Vagina (tissue), 2 donors: ENCODE results near the gene GBX2. TPM values are rescaled to one million over a fixed set of nuclear protein-coding genes. Genes with fewer than 3 reads are reported as not detected.

Source experiments
- DNase-seq, 2 donors: peaks; one replicate each; pipeline ENCODE4 v3.0.0-alpha.2; 2017; ENCODE audit errors: extremely low spot score in 2 of 2
- H3K27ac ChIP-seq: fragments of 200-600 bp; sonication (generic); one replicate; pipeline ENCODE4 v1.5.1; 2019
- H3K27me3 ChIP-seq: fragments of 200-600 bp; sonication (generic); one replicate; pipeline ENCODE4 v1.5.1; 2019
- H3K36me3 ChIP-seq, 2 donors: fragments of 200-600 bp; sonication (generic); one replicate each; pipeline ENCODE4 v1.5.1; 2017 to 2019
- H3K4me1 ChIP-seq: fragments of 200-600 bp; sonication (generic); one replicate; pipeline ENCODE4 v1.5.1; 2019
- H3K4me3 ChIP-seq, 2 donors: fragments of 200-600 bp; sonication (generic); 1 replicate in 1 of 2; 2 replicates in 1 of 2; pipeline ENCODE4 v1.5.1; 2016 to 2019
- H3K9me3 ChIP-seq: fragments of 200-600 bp; sonication (generic); one replicate; pipeline ENCODE4 v1.5.1; 2019
- POLR2A ChIP-seq, 2 donors: fragments of 450-650 bp; IDR thresholded peaks; one replicate each; pipeline ENCODE4 v1.6.1; 2017; ENCODE audit warnings: antibody characterized with exemption in 2 of 2, mild to moderate bottlenecking in 2 of 2, moderate library complexity in 2 of 2
- POLR2AphosphoS5 ChIP-seq, 2 donors: sonication (generic); formaldehyde crosslinking; IDR thresholded peaks; one replicate each; pipeline ENCODE4 v1.9.0; 2017; ENCODE audit warnings: antibody characterized with exemption in 2 of 2, mild to moderate bottlenecking in 2 of 2, low read depth in 1 of 2; ENCODE audit not compliant: insufficient read depth in 1 of 2
- intact Hi-C: fragments of 100-400 bp; cut with DNase I; formaldehyde crosslinking; loops from one replicate; pipeline ENCODE4 v1.15.1; 2023
- total RNA-seq: library from RNA; depleted of rRNA; stranded (reverse); fragments of >200 nt; gene quantifications from one replicate; pipeline ENCODE4 v1.2.3, GENCODE V29; 2016
- TF ChIP-seq, protein P1 (sequence below), 3 experiments: fragments of 450-650 bp in 2 of 3; fragments of 200-600 bp in 1 of 3; sonication (generic) in 1 of 3; IDR thresholded peaks; one replicate each; pipeline ENCODE4 v1.5.1; 2017 to 2019; ENCODE audit warnings: antibody characterized with exemption in 3 of 3, mild to moderate bottlenecking in 2 of 3, moderate library complexity in 2 of 3

Gene GBX2
- total RNA-seq, 1 donor from 2014 or later: not detected

DNA sequence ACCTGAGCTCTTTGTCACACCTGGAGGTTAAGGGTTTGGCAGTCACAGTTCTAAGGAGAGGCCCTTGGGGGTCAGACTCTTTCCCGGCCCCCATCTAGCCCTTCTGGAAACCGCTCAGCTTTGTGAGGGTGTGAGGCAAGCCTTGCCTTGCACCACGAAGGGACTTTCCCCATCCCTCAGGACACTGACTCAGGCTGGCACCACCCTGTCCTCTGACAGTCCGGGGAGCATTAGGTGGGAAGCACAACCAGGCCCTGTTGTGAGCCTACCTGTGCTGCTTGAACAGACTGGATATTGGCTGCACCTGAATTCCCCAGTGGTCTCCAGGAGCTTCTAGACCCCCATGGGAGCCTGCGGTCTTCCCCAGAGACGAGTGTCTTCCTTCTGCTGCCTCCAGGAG is 47.0 kb upstream of the GBX2 start:
- Histone ChIP-seq H3K9me3 (no peaks in the 10 kb centered on the region), H3K27me3 (no peaks in the 10 kb centered on the region), H3K36me3 (no peaks in the 10 kb centered on the region), H3K27ac (no peak overlapping the region), H3K4me1 (no peaks in the 10 kb centered on the region), H3K4me3 (no peak overlapping the region)
- intact Hi-C loops: no loop called here
- DNase-seq: no peak
- TF ChIP-seq, protein P1, sequence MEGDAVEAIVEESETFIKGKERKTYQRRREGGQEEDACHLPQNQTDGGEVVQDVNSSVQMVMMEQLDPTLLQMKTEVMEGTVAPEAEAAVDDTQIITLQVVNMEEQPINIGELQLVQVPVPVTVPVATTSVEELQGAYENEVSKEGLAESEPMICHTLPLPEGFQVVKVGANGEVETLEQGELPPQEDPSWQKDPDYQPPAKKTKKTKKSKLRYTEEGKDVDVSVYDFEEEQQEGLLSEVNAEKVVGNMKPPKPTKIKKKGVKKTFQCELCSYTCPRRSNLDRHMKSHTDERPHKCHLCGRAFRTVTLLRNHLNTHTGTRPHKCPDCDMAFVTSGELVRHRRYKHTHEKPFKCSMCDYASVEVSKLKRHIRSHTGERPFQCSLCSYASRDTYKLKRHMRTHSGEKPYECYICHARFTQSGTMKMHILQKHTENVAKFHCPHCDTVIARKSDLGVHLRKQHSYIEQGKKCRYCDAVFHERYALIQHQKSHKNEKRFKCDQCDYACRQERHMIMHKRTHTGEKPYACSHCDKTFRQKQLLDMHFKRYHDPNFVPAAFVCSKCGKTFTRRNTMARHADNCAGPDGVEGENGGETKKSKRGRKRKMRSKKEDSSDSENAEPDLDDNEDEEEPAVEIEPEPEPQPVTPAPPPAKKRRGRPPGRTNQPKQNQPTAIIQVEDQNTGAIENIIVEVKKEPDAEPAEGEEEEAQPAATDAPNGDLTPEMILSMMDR (IDR thresholded peaks at IDR 0.05): no peak
- TF ChIP-seq POLR2AphosphoS5 (IDR thresholded peaks at IDR 0.05; ENCODE audit: insufficient read depth in 1 of 2, low read depth in 1 of 2) (no peak), POLR2A (IDR thresholded peaks at IDR 0.05) (no peak)

GRCh38 chr2:236214376-236214995 is 46.3 kb upstream of the GBX2 start:
- no peak for TF ChIP-seq POLR2AphosphoS5 (IDR thresholded peaks at IDR 0.05; ENCODE audit: insufficient read depth in 1 of 2, low read depth in 1 of 2)
- TF ChIP-seq, protein P1 (IDR thresholded peaks at IDR 0.05): no peak
- TF ChIP-seq POLR2A (IDR thresholded peaks at IDR 0.05): no peak
- H3K4me3 ChIP-seq: no peak overlapping the region
- H3K36me3 ChIP-seq: no peaks in the 10 kb centered on the region
- H3K9me3 ChIP-seq: no peaks in the 10 kb centered on the region
- intact Hi-C loops: no loop called here
- no peaks in the 10 kb centered on the region for H3K4me1 ChIP-seq
- H3K27me3 ChIP-seq: no peaks in the 10 kb centered on the region
- no peak overlapping the region for H3K27ac ChIP-seq
- no peak for DNase-seq

DNA sequence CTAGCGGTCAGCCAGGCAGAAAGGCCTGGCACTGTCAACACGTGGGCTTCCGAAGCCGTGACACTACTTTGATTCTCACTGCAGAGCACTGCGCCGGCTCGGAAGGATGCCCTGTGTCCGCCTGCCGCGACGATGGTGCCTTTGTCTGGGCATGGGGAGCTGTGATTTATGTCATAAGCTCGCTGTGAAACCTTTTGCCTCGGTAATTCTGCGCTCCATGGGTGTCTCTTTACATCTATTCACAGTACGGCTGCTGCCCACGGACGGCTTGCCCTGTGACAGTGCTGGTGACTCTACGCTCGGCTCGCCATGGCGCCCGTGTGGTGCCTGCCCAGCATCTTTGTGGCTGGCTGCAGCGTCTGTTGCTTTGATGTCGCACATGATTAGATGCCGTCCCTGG is 43.1 kb upstream of the GBX2 start:
- Histone ChIP-seq H3K4me3 (no peak overlapping the region), H3K27ac (no peak overlapping the region), H3K9me3 (no peaks in the 10 kb centered on the region), H3K27me3 (no peaks in the 10 kb centered on the region), H3K36me3 (no peaks in the 10 kb centered on the region), H3K4me1 (no peaks in the 10 kb centered on the region)
- DNase-seq: no peak
- intact Hi-C loops: no loop called here
- TF ChIP-seq POLR2AphosphoS5 (IDR thresholded peaks at IDR 0.05; ENCODE audit: insufficient read depth in 1 of 2, low read depth in 1 of 2): no peak
- TF ChIP-seq, protein P1 (IDR thresholded peaks at IDR 0.05): no peak
- no peak for TF ChIP-seq POLR2A (IDR thresholded peaks at IDR 0.05)

DNA sequence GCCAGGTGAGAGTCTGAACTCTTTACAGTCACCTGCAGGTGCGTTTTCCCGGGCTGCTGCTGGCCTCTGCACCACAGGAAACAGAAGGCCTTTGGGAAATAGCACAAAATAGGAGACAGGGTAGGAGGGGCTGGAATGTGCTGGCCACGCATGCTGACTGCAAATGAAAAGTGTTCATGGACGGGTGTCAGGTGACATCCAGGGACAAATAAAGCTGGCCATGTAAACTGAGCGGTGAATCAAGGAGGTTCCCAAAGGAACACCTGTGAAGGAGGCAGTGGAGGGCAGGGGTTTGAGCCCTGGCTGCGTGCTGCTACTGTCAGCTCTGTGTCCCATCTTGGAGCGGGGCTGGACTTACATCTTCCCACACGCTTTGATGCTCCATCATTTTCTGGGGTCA is 42.4 kb upstream of the GBX2 start:
- H3K4me1 ChIP-seq: no peaks in the 10 kb centered on the region
- H3K36me3 ChIP-seq: no peaks in the 10 kb centered on the region
- H3K9me3 ChIP-seq: no peaks in the 10 kb centered on the region
- DNase-seq: no peak
- H3K4me3 ChIP-seq: no peak overlapping the region
- intact Hi-C loops: no loop called here
- TF ChIP-seq, protein P1 (IDR thresholded peaks at IDR 0.05): no peak
- TF ChIP-seq POLR2A (IDR thresholded peaks at IDR 0.05) (no peak), POLR2AphosphoS5 (IDR thresholded peaks at IDR 0.05; ENCODE audit: insufficient read depth in 1 of 2, low read depth in 1 of 2) (no peak)
- no peaks in the 10 kb centered on the region for H3K27me3 ChIP-seq
- no peak overlapping the region for H3K27ac ChIP-seq

- H3K27ac ChIP-seq: no peak overlapping the region
- no peak for DNase-seq
- no peaks in the 10 kb centered on the region for H3K4me1 ChIP-seq
- no peaks in the 10 kb centered on the region for H3K9me3 ChIP-seq
- no peak overlapping the region for H3K4me3 ChIP-seq
- intact Hi-C loops: no loop called here
- H3K36me3 ChIP-seq: no peaks in the 10 kb centered on the region
- H3K27me3 ChIP-seq: no peaks in the 10 kb centered on the region
- TF ChIP-seq, protein P1 (IDR thresholded peaks at IDR 0.05): no peak
- no peak for TF ChIP-seq POLR2A (IDR thresholded peaks at IDR 0.05)
- TF ChIP-seq POLR2AphosphoS5 (IDR thresholded peaks at IDR 0.05; ENCODE audit: insufficient read depth in 1 of 2, low read depth in 1 of 2): no peak
These were observed 41.8 kb upstream of the GBX2 start for GRCh38 chr2:236209996-236210395.
